Measurements from ENCODE around the gene ARG2. TPM values are rescaled to one million over a fixed set of nuclear protein-coding genes. Genes with fewer than 3 reads are reported as not detected.
A peak's percentile ranks its signal among the peaks of the same experiment; 100 is the strongest.
"Not testable (repeated sequence)": the region's sequence is repeated elsewhere in the genome, so short reads cannot be mapped to it uniquely, and the experiment has no call there.

ARG2 gene
- polyA plus RNA-seq, 3 donors: 7.8 to 53.3 (median 19.1) TPM

DNA sequence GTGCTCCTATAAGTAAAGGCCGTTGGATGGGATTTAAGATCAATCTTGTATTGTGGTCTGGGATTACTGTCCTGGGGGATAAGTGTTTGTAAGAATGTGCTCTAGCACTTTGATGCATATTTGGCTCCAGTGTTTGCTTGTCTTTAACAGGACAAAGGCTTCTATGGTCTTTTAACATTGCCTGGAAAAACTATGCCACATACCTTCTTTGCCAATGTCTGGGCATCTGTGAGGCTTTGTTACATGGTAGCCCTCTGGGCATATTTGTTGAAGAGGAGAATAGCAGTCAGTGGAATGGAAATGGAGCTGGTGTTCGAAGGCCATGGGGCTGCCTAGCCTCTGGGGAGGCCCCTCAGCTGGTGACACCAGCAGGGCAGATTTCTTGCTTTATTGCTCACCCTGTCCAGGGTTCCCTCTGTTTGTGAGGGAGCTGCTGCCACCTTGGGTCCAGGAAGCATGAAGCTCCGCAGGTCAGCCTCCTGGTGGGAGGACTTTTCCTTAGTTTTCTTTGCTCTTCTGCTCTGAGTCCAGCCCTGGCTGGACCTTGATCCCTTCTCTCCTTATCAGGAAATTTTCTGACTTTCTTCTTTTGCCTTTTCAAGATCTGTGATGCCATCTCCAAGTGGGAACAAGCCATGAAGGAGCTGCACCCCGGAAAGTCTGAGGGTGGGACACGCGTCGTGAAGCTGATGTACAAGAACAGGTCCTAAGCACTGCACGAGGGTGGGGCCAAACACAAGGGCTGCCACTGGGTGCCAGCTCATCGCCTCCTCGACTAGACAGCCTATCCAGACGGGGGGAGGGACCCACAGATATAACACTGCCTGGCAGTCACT, 39.2 kb upstream of the ARG2 start:
- no peak for DNase-seq (ENCODE audit: extremely low read depth in 1 of 11, low read depth in 9 of 11, low spot score in 4 of 11)

GRCh38 chr14:67581643-67582042, 38.1 kb upstream of the ARG2 start:
- DNase-seq (ENCODE audit: extremely low read depth in 1 of 11, low read depth in 9 of 11, low spot score in 4 of 11): no peak

DNA sequence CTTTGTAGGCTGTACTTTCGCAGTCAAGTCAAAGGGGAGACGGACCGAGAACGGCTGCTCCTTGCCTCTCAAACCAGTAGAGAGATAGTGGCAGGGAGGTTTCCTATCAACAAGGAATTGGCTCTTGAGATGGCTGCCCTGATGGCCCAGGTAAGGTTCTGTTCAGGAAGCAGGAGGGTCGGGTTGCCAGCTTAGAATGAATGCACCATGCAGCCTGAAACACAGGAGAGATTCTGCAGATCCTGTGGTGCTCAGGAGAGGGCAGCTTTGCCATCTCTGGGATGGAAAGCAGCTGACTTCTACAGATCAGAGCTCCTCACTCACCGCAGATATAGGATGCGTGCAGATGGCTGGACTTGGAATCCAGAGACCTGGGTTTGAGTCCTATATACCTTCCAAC, 37.7 kb upstream of the ARG2 start:
- no peak for DNase-seq (ENCODE audit: extremely low read depth in 1 of 11, low read depth in 9 of 11, low spot score in 4 of 11)

GRCh38 chr14:67583711-67584644, 35.7 kb upstream of the ARG2 start:
- peak in 3 of 11 donors; percentile 35 to 52 (median 40) for DNase-seq (ENCODE audit: extremely low read depth in 1 of 11, low read depth in 9 of 11, low spot score in 4 of 11)

DNA sequence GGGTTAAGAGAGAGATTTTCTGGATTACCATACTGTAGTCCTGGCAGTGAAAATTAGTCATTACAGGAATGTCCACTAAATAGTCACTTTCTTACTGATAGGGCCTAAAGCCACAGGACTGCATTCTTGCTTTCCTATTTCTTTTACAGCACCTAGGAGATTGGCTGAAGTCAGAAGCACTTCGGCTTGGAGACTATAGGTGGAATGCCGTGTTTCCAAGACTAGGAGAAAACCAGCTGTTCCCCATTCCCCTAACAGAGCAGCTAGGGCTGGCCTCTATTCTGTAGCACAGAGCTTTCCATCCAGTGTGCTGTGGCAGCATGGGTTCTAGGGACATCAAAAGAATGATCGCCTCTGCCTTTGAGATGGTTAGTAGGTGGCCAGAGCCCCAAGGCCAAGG, 34.7 kb upstream of the ARG2 start:
- DNase-seq (ENCODE audit: extremely low read depth in 1 of 11, low read depth in 9 of 11, low spot score in 4 of 11): no peak

- DNase-seq (ENCODE audit: extremely low read depth in 1 of 11, low read depth in 9 of 11, low spot score in 4 of 11): no peak
Measured at GRCh38 chr14:67586369-67586768, 33.4 kb upstream of the ARG2 start.

- no peak for DNase-seq (ENCODE audit: extremely low read depth in 1 of 11, low read depth in 9 of 11, low spot score in 4 of 11)
Measured at GRCh38 chr14:67589204-67589770, 30.4 kb upstream of the ARG2 start.

GRCh38 chr14:67593650-67594049, 26.1 kb upstream of the ARG2 start:
- not testable (repeated sequence) for DNase-seq (ENCODE audit: extremely low read depth in 1 of 11, low read depth in 9 of 11, low spot score in 4 of 11)

DNA sequence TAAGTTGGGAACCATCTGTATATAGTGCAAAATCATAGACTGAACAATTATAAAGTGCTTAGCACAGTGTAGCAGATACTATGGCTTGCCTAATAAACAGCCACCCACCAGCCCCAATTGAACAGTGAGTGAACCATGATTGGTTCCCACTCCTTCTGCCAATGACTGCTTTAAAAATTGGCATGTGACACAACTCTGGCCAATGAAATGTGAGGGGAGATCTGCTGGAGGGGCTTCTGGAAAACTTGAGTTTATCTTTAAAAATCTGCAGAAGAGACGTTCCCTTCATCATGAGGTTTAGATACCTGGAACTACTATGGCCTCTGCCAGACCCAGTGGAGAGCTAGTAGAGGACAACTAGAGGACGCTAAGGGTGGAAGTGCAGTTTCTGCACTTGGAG, 24.3 kb upstream of the ARG2 start:
- DNase-seq (ENCODE audit: extremely low read depth in 1 of 11, low read depth in 9 of 11, low spot score in 4 of 11): no peak

DNA sequence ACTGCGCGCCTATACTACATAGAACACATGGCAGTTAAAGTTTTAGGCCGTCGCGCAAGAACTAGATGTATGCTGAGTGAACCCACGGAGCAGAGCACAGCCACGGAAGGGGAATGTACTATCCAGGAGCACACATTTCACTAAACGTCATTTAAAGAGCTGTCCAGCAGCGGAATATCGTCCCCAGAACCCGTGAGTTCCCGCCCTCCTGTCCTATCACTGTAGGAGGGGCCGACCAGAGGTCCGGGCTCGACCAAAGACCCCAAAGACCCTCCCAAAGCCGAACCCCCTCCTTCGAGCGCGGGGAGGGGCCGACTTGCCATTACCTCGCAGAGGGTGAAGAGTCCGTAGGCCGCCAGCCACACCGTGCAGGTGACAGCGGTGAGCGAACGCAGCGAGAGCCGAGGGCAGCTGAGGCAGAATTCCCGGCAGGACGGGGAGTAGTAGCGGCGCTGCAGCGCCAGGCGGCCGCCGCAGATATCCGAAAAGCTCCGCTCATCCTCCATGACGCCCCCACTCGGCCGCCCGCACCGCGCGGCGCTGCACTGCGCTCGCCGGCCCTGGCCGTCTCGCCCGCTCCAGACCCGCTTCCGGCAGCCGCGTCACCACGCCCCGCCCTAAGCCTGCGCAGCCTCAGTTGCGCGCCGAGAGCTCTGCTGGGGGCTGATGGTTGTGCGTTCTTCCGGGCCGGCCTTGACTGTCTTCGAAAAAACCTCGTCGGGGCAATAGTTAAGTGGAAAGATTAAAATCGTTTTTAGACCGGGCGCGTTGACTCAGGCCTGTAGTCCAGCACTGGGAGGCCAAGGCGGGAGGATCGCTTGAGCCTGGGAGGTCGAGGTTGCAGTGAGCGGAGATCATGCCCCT, 19.8 kb upstream of the ARG2 start, which contains the start of gene PIGH:
PIGH (minus strand) TSS at position 571 of the 864 bp plus-strand sequence; CDS start at position 506, 65 bp downstream.
- DNase-seq (ENCODE audit: extremely low read depth in 1 of 11, low read depth in 9 of 11, low spot score in 4 of 11): peak in 10 of 11 donors; percentile 62 to 85 (median 78)

DNA sequence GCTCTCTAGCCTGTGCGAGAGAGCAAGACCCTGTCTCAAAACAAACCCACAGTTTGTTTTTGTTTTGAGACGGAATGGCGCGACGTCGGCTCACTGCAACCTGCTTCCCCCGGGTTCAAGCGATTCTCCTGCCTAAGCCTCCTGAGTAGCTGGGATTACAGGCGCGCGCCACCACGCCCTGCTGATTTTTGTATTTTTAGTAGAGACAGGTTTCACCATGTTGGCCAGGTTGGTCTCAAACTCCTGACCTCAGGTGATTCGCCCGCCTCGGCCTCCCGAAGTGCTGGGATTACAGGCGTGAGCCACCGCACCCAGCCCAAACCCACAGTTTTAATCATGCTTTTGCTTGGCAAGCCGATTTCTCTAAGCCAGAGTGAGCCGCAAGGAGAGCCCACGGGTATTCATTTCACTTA, 19.2 kb upstream of the ARG2 start:
- DNase-seq (ENCODE audit: extremely low read depth in 1 of 11, low read depth in 9 of 11, low spot score in 4 of 11): not testable (repeated sequence)

DNA sequence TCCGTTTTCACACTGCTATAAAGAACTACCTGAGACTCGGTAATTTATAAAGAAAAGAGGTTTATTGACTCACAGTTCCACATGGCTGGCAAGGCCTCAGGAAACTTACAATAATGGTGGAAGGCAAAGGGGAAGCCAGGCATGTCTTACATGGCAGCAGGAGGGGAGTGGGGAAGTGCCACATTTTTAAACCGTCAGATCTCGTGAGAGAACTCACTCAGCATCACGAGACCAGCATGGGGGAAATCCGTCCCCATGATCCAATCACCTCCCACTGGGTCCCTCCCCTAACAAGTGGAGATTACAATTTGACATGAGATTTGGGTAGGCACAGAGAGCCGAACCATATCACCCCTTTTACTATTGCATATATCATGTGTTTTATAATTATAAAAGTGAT, 17.6 kb upstream of the ARG2 start:
- no peak for DNase-seq (ENCODE audit: extremely low read depth in 1 of 11, low read depth in 9 of 11, low spot score in 4 of 11)

DNA sequence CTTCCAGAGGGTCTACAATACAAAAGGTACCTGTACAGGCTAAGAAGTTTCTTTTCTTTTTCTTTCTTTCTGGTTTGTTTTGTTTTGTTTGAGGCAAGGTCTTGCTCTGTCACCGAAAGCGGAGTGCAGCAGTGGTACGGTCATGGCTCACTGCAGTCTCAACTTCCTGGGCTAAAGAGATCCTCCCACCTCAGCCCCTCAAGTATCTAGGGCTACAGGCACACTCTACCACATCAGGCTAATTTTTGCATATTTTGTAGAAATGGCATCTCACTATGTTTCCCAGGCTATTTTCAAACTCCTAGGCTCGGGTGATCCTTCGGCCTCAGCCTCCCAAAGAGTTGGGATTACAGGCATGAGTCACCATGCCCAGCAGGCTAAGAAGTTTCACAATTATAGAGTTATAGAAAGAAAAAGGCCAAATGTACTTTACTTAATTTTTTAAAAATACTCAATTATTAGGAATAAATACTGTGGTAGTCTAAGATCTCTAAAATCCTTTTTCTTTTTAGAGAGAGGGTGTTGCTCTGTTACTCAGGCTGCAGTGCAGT, 16.6 kb upstream of the ARG2 start:
- DNase-seq (ENCODE audit: extremely low read depth in 1 of 11, low read depth in 9 of 11, low spot score in 4 of 11): peak in 1 of 11 donors; percentile 59

- DNase-seq (ENCODE audit: extremely low read depth in 1 of 11, low read depth in 9 of 11, low spot score in 4 of 11): no peak
Measured at GRCh38 chr14:67607646-67608045, 12.1 kb upstream of the ARG2 start.

DNA sequence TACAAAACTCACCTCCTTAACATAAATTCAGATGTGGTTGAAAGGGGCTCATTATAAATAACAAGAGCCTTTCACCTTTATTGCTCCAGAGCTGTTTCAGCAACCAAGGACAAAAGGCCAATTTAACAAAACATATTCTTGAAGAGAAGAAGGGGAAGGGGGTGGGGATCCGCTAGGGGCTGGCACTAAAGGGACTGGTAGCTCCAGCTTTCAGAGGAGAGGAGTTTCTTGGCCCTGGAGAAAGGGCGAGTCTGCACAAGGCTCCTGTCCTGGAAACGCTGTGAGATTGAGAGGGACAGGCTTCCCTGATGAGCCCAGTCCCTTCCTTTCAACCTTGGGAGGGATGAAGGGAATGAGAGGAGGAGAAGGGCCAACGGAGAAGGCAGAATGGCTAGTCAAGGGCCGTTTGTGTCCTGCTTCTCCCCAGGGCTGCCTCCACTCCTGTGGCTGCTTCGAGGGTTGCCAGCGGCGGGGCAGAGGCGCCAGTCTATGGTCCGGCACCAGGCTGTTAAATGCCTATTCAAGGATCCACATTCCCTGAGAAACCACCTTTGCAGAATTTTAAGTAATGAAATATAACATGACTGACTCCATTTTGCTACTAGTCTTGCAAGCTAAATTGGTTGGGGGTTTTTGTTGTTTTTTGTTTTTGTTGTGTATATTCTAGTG, 9.9 kb upstream of the ARG2 start:
- DNase-seq (ENCODE audit: extremely low read depth in 1 of 11, low read depth in 9 of 11, low spot score in 4 of 11): no peak

DNA sequence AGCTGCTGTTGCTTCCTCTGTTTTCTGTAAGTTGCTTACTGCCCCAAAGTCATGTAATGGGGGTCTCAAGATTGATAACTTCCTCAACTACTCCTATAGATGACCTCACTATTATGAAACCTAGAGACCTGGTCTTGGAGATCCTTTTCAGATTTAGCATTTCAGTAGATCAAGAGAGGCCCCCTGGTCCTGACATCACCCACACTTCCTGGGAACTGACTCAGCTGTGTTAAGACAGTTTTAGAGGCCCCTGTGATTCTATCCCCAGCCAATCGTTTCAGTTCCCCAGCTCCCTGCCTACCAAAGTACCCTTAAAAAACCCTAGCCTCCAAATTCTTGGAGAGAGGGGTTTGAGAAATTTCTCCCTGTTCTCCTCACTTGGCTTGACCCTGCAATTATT, 9.2 kb upstream of the ARG2 start:
- no peak for DNase-seq (ENCODE audit: extremely low read depth in 1 of 11, low read depth in 9 of 11, low spot score in 4 of 11)

DNA sequence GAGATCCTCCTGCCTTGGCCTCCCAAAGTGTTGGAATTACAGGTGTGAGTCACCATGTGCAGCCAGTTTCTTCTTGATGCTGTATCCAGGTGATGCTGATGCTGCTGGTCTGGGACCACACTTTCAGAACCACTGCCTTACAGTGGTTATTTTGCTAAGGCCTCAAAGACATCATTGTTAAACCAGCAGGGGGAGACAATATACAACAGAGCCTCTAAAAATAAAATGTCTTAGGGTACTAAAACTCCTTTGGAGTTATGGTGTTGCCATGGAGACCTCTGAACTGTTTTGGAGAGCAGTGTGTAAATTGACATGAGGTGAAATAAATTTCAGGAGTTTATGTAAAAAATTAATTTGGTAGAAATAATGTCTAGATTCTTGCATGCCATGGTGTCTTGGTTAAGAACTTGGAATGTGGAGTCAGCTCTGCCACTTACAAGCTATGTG, 1.1 kb upstream of the ARG2 start:
- DNase-seq (ENCODE audit: extremely low read depth in 1 of 11, low read depth in 9 of 11, low spot score in 4 of 11): peak in 7 of 11 donors; percentile 63 to 86 (median 73)

Data from renal cortex interstitium (tissue), 11 donors.